HEK293T (cell line): ENCODE data around the gene FAM227A.

Source experiments
- BHLHE40 ChIP-seq: fragments of 450-650 bp; IDR thresholded peaks from 2 replicates; pipeline ENCODE4 v1.6.1; 2016; ENCODE audit warnings: mild to moderate bottlenecking, moderate library complexity, borderline replicate concordance
- CTBP1 ChIP-seq: fragments of 450-650 bp; IDR thresholded peaks from 2 replicates; pipeline ENCODE4 v1.6.1; 2016; ENCODE audit warnings: borderline replicate concordance
- ELF4 ChIP-seq: fragments of 450-650 bp; IDR thresholded peaks from 2 replicates; pipeline ENCODE4 v1.6.1; 2017; ENCODE audit warnings: antibody characterized with exemption
- FOXA1 ChIP-seq: fragments of 450-650 bp; IDR thresholded peaks from 2 replicates; pipeline ENCODE4 v1.6.1; 2016; ENCODE audit warnings: mild to moderate bottlenecking
- FOXK2 ChIP-seq: fragments of 450-650 bp; IDR thresholded peaks from 2 replicates; pipeline ENCODE4 v1.6.1; 2016; ENCODE audit warnings: mild to moderate bottlenecking
- FOXM1 ChIP-seq: fragments of 450-650 bp; IDR thresholded peaks from 2 replicates; pipeline ENCODE4 v1.6.1; 2017; ENCODE audit warnings: mild to moderate bottlenecking, borderline replicate concordance
- HDGF ChIP-seq: fragments of 450-650 bp; IDR thresholded peaks from 2 replicates; pipeline ENCODE4 v1.6.1; 2017; ENCODE audit warnings: antibody characterized with exemption, borderline replicate concordance
- LEF1 ChIP-seq: fragments of 450-650 bp; IDR thresholded peaks from 2 replicates; pipeline ENCODE4 v1.6.1; 2017; ENCODE audit warnings: mild to moderate bottlenecking, borderline replicate concordance
- NFRKB ChIP-seq: fragments of 450-650 bp; IDR thresholded peaks from 2 replicates; pipeline ENCODE4 v1.6.1; 2016; ENCODE audit warnings: mild to moderate bottlenecking, moderate library complexity
- SP1 ChIP-seq: fragments of 450-650 bp; IDR thresholded peaks from 2 replicates; pipeline ENCODE4 v1.6.1; 2017
- SUZ12 ChIP-seq: fragments of 450-650 bp; IDR thresholded peaks from 2 replicates; pipeline ENCODE4 v1.6.1; 2016; ENCODE audit warnings: mild to moderate bottlenecking
- ZNF384 ChIP-seq: fragments of 450-650 bp; IDR thresholded peaks from 2 replicates; pipeline ENCODE4 v1.6.1; 2016
- TF ChIP-seq, protein P1 (sequence below): fragments of 450-650 bp; IDR thresholded peaks from 2 replicates; pipeline ENCODE4 v1.6.1; 2016

DNA sequence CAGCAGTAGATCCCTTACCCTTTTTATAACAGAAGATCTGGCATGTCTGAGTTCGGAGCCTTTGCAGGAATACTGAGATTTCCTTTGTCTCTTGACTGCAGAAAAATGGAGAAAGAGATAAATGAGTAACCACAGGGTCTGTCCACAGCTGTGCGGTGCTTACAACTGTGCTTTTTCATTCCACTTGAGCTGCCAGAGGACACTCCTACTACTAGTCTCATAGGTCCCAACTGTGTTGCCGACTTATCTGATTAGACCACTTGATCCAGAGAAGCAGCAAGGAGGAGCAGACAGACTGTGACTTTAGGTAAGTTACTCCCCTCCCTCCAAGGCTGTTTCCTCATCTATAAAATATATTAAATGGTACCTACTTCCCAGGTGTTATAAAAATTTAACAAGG lies 17.5 kb downstream of the FAM227A start:
- TF ChIP-seq FOXM1: no peak
- TF ChIP-seq FOXA1: no peak
- no peak for TF ChIP-seq SP1
- no peak for TF ChIP-seq SUZ12
- TF ChIP-seq BHLHE40: no peak
- no peak for TF ChIP-seq FOXK2
- TF ChIP-seq ZNF384: no peak
- no peak for TF ChIP-seq ELF4
- TF ChIP-seq, protein P1, sequence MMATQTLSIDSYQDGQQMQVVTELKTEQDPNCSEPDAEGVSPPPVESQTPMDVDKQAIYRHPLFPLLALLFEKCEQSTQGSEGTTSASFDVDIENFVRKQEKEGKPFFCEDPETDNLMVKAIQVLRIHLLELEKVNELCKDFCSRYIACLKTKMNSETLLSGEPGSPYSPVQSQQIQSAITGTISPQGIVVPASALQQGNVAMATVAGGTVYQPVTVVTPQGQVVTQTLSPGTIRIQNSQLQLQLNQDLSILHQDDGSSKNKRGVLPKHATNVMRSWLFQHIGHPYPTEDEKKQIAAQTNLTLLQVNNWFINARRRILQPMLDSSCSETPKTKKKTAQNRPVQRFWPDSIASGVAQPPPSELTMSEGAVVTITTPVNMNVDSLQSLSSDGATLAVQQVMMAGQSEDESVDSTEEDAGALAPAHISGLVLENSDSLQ: no peak
- no peak for TF ChIP-seq NFRKB
- no peak for TF ChIP-seq CTBP1
- TF ChIP-seq HDGF: no peak
- no peak for TF ChIP-seq LEF1
